NCI-H2029 treated with DMSO at 0.1 percent for 48 hours (cell line): Measurements from ENCODE around the gene AMH.

Experiments
- DNase-seq: peaks from one replicate; lab custom pipeline; 2025; lab: John Stamatoyannopoulos, UW

Gene AMH

DNA sequence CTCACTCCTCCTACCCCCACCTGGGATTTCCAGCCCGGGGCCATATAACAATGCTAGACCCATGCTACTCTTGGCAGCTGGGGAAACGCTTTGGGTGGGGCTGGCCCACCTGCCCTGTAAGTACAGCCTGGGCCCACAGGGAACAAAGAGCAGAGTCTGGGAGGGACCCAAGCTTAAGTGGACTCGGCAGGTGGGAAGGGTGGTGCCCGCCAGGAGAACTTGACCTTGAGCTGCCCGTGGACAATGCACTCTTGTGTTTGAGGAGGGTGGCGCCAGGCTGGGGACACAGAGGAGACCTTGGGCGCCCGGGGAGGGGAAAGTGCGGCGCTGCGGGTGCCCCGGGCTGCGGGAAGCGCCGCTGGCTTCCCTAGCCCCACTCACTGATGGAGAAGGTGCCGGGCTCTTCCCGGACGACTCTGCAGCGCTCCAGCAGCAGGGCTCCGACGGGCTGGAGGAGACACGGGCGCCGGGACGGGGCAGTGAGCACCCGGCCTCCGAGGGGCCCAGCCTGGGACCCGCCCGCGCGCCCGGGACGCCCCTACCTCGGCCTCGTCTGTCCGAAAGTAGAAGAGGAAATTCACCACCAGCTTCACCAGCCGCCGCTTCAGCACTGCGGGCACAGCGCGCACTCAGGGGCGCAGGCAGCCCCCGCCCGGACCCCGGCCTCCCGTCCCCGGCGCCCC is 13.6 kb upstream of the AMH start:
- DNase-seq: peak; percentile 87

- DNase-seq: no peak
Measured at GRCh38 chr19:2236064-2236313, 13.1 kb upstream of the AMH start.

DNA sequence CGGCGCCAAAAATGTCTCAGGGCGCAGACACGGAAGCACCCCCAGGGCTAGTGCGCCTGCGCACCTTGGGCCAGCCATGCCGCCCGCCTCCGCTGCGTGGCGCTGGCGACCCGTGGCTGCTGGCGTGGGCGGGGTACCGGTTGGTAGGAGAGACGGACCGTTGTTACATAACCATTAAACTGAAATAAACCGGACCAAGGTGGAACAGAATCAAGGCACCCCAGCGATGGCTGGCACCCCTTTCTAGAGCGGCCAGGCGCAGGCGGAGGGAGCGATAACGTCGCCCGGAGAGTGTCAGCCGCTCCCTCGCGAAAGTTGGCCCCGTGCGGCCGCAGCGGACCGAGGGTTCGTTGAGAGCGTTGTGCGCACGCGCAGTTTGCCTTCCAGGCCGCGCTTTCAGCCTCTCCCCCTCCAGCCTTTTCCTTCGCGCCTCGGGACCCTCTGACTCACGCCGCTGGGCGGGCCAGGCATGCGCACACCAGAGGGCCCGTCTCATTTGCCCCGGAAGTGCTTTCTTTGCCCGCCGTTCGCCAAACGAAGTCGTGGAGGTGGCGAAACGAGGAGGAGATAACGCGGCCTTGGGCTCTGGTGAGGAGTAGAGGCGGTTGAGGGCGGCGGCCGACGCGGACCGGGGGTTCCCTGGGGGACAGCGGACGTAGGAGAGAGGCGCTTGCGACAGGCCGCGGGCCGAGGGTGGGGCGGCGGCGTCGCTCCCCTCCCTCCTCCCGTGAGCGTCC is 12.6 kb upstream of the AMH start, which contains the start of the genes PLEKHJ1 and SF3A2:
Gene PLEKHJ1 (minus strand): TSS at position 16 of the 737 bp plus-strand sequence. CDS start 81 bp downstream, outside the sequence.
Gene SF3A2 (plus strand): TSS at position 511 of the 737 bp plus-strand sequence. CDS start 6,595 bp downstream, outside the sequence.
- peak; percentile 96 for DNase-seq

- no peak for DNase-seq
Measured at GRCh38 chr19:2237051-2237868, 11.9 kb upstream of the AMH start.

DNA sequence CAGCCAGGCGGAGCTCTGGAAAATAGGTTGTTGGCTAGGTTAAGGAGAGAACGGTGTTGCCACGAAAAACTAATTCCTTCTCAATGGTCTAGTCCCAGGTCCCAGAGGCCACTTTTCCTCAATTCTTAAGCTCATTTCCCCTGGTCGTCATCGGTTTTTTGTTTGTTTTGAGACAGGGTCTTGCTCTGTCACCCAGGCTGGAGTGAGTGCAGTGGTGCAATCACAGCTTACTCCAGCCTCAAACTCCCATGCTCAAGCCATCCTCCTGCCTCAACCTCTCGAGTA is 11.3 kb upstream of the AMH start:
- no peak for DNase-seq

- no peak for DNase-seq
Measured at GRCh38 chr19:2239173-2239572, 9.9 kb upstream of the AMH start.

GRCh38 chr19:2239771-2240770 is 9.1 kb upstream of the AMH start:
- no peak for DNase-seq

DNA sequence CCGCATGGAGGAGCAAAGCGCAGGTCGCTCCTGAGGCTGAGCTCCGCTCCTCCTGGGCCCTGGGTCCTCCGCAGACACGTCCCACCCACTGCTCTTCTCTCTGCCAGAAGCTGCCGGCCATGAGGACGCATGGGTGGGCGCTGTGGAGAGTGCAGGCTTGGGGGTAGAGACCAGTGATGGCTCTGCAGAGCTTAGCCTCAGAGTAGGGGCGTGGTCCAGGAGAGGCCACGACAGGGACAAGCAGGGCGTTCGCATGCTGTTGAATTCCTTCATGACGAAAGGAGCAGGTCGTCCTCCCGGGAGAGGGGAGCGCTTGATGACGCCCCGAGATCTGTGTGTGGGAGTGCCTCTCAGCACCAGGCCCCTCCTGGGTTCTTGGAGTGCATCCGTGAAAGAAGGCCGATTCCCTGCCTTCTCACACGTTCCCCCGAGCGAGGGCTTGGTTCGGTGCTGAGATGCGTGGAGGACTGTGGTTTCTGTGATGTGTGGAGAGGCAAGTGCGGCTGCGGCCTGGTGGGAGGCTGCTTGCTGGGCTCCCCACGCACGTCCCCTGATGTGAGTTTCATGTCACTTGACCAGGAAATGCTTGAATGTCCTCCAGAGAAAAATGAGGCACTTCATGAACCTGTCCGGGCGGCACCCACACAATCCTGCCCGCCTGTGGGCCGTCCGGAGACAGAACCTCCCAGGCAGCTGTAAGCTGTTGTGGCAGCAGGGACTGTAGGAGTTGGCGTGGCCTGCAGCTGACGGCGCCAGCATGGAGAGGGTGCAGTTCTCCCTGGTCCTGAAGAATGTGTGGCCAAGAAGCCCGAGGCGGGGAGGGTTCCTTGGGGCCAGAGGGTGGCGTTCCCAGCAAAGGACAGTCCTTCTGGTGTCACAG is 8.0 kb upstream of the AMH start:
- DNase-seq: no peak

- DNase-seq: no peak
Measured at GRCh38 chr19:2242092-2242537, 7.0 kb upstream of the AMH start.

- no peak for DNase-seq
Measured at GRCh38 chr19:2242816-2243215, 6.3 kb upstream of the AMH start.

DNA sequence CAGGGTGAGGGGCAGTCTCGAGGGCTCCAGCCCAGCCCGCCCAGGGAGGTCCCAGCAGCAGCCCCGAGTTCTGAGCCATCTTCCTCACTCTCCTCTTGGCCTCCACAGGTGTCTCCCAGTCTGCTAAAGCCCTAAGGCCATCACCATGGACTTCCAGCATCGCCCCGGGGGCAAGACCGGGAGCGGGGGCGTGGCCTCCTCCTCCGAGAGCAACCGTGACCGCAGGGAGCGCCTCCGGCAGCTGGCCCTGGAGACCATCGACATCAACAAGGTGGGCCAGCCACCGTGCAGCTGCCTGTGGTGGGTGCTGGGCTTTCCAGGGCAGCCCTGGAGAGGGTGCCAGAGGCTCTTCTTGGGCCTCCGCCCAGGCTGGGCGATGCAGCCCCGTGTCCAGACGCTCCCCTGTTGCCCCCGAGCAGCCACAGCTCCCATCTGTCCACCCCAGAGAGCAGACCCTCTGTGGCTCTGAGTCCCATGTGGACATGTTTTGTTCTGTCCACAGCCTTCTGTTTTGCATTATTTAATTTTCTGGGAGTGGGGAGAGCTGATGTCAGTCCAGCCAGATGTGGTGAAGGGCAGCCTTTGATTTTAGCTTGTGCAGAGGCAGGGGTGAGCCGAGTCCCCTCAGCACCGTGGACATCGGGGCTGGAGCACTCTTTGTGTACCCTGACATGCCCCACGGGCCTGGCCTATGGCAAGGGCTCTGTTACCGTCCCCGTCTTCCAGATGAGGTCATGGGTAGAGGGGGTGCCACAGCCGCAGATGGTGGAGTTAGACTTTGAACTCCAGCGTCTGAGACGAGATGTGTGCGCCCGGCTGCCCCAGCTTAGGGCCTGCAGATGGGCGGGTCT is 5.6 kb upstream of the AMH start:
- no peak for DNase-seq

GRCh38 chr19:2244125-2244411 is 5.1 kb upstream of the AMH start:
- DNase-seq: no peak

- DNase-seq: no peak
Measured at GRCh38 chr19:2244486-2244885, 4.6 kb upstream of the AMH start.

GRCh38 chr19:2245273-2245672 is 3.9 kb upstream of the AMH start:
- DNase-seq: no peak

DNA sequence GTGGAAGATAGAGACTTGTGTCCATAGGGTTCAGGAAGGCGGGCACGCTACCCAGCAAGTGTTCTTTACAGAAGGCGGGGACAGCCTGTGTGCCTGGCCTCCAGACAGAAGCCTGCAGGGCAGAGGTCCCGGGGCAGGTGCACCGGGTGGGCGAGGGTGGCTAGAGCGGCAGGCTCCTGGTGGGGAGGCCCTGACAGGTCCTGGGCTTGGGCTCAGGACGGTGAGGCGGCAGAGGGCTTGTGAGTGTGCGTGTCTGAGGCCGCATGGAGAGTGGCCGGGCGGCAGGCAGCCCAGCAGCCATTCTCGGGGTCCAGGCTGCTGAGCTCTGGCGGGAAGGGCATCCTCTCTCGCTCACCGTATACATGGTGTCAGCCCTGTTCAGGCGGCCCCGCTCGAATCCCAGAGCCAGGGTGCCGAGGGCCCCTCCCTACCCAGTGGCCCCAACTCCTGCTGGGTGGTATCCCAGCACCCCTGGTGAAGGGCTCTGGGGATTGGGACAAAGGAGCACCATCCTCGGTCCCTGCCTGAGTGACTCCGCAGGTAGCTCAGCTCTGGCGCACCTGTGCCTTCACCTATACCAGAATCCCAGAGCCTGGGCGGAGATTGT is 3.0 kb upstream of the AMH start:
- no peak for DNase-seq

DNA sequence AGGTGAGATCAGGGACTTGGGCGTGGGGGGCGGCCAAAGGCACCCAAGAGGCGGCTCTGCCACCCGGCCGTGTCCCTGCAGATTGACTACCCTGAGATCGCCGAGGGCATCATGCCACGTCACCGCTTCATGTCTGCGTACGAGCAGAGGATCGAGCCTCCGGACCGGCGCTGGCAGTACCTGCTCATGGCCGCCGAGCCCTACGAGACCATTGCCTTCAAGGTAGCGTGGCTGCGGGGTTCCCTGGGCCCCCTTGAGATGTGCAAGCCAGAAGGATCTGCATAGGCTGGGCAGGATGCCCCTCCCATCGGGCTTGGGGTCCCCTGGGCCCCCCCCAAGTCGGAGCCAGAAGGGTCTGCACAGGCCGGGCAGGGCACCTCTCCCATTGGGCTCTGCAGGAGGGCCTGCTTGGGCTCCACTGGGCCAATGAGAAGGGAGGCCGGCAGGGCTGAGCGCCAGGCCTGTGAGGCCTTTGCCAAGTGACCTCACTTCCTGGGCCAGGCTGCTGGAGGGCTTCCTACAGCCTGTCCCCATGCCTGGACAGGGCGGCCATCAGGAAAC is 2.2 kb upstream of the AMH start:
- DNase-seq: no peak

GRCh38 chr19:2247433-2248101 is 1.6 kb upstream of the AMH start:
- no peak for DNase-seq

DNA sequence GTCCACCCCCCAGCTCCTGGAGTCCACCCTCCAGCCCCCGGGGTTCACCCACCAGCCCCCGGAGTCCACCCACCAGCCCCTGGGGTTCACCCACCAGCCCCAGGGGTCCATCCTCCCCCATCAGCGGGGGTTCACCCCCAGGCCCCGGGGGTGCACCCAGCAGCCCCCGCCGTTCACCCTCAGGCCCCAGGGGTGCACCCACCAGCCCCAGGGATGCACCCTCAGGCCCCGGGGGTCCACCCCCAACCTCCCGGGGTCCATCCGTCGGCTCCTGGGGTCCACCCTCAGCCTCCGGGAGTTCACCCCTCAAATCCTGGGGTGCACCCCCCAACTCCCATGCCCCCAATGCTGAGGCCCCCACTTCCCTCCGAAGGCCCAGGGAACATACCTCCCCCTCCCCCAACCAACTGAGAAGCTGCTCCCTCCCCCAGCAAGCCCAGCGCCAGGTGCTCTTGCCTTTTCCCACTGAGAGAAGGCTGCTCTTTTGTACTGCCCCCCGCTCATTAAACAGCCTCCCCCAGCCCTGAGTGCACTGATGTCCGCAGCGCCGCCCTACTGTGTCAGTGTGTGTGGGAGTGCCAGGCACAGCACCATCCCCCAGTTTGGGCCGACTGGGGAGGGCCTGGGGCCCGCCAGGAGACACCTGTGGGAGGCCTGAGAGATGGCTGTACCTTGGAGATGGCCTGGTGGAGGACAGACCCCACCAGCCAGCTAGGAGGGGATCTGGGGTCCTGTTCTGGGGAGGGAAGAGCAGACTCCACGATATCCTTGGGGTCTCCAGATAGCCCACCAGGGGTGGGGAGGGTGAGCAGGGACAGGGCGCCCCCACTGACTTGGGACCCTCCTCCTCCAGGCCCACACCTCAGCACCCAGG is 750 bp upstream of the AMH start:
- no peak for DNase-seq
